GM12864 (cell line): ENCODE results near the gene MRPL4.

Source experiments
- DNase-seq: peaks from one replicate; pipeline ENCODE4 v3.0.0-alpha.2; 2011; ENCODE audit warnings: low read depth
- H3K4me3 ChIP-seq: 2 replicates; pipeline ENCODE4 v1.5.1; 2011; ENCODE audit warnings: mild to moderate bottlenecking, low read depth, low read length, control low read depth
- TF ChIP-seq, protein P1 (sequence below): IDR thresholded peaks from 2 replicates; pipeline ENCODE4 v1.5.1; 2011; ENCODE audit warnings: low read depth, mild to moderate bottlenecking, moderate library complexity, low read length, control low read depth, inconsistent platforms; ENCODE audit errors: missing control alignments

MRPL4 gene

GRCh38 chr19:10260141-10260584 is 8.1 kb downstream of the MRPL4 start:
- no peak for DNase-seq
- no peak overlapping the region for H3K4me3 ChIP-seq
- TF ChIP-seq, protein P1, sequence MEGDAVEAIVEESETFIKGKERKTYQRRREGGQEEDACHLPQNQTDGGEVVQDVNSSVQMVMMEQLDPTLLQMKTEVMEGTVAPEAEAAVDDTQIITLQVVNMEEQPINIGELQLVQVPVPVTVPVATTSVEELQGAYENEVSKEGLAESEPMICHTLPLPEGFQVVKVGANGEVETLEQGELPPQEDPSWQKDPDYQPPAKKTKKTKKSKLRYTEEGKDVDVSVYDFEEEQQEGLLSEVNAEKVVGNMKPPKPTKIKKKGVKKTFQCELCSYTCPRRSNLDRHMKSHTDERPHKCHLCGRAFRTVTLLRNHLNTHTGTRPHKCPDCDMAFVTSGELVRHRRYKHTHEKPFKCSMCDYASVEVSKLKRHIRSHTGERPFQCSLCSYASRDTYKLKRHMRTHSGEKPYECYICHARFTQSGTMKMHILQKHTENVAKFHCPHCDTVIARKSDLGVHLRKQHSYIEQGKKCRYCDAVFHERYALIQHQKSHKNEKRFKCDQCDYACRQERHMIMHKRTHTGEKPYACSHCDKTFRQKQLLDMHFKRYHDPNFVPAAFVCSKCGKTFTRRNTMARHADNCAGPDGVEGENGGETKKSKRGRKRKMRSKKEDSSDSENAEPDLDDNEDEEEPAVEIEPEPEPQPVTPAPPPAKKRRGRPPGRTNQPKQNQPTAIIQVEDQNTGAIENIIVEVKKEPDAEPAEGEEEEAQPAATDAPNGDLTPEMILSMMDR, result no peak

DNA sequence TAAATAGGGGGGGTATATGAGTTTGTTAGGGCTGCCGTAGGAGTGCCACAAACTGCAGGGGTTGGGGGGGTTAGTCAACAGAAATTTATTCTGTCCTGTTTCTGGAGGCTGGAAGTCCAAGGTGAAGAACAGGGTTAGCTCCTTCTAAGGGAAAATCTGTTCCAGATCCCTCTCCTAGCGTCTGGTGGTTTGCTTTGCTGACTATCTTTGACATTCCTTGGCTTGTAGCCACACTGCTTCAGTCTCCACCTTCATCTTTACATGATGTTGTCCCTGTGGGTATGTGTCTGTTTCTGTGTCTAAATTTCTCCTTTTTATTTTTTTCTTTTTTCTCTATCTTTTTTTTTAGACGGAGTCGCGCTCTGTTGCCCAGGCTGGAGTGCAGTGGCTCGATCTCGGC is 10.8 kb downstream of the MRPL4 start:
- no peak for DNase-seq
- H3K4me3 ChIP-seq, result no peak overlapping the region
- TF ChIP-seq, protein P1, result no peak

DNA sequence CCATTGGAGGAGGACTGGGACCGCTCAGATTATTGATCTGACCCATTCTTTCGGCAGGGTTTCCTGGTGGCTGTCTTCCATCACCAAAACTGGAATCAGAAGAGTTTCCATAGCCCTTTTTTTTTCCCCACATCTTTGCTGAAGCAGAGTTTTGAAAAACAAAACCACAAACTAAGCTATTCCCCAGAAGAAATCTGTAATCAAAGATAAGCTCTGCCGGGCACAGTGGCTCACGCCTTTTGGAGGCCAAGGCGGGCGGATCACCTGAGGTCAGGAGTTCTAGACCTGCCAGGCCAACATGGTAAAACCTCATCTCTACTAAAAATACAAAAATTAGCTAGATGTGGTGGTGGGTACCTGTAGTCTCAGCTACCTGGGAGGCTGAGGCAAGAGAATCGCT is 14.7 kb downstream of the MRPL4 start:
- no peak overlapping the region for H3K4me3 ChIP-seq
- DNase-seq, result no peak
- TF ChIP-seq, protein P1, result no peak

DNA sequence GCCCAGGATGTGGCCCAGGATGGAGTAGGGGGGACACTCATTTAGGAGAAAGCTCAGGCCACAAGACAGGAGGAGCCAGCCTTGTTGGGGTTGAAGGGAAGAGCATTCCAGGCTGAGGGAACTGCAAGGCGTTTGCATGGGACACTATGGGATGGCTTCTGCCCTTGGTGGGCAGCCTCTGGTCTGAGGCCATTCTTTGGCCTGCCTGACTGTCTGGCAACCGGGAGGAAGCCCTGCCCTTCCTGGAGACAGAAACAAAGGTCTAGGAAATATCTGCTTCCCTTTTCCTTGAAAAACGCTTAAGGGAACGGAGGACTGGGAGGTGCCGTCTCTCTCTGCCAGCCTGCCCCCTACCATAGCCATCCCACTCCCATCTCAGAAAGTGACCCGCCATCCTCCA is 16.1 kb downstream of the MRPL4 start:
- TF ChIP-seq, protein P1, result no peak
- no peak for DNase-seq
- H3K4me3 ChIP-seq, result no peak overlapping the region

GRCh38 chr19:10269333-10270179 is 17.5 kb downstream of the MRPL4 start:
- TF ChIP-seq, protein P1, result peak; percentile 88
- DNase-seq, result no peak
- H3K4me3 ChIP-seq, result peak overlapping the region; percentile 78

DNA sequence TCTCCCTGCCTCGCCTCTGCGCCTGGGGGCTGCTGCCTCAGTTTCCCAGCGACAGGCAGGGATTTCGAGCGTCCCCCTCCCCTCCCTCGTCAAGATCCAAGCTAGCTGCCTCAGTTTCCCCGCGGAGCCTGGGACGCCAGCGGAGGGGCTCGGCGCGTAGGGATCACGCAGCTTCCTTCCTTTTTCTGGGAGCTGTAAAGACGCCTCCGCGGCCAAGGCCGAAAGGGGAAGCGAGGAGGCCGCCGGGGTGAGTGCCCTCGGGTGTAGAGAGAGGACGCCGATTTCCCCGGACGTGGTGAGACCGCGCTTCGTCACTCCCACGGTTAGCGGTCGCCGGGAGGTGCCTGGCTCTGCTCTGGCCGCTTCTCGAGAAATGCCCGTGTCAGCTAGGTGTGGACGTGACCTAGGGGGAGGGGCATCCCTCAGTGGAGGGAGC is 18.2 kb downstream of the MRPL4 start:
- DNase-seq, result no peak
- TF ChIP-seq, protein P1, result no peak
- H3K4me3 ChIP-seq, result peak overlapping the region; percentile 78
